ENCODE results near the gene KIAA0040. TPM values are rescaled to one million over a fixed set of nuclear protein-coding genes. Genes with fewer than 3 reads are reported as not detected.

Gene KIAA0040
- total RNA-seq, 2 donors from 2014 or later: 14.0 to 23.7 TPM

DNA sequence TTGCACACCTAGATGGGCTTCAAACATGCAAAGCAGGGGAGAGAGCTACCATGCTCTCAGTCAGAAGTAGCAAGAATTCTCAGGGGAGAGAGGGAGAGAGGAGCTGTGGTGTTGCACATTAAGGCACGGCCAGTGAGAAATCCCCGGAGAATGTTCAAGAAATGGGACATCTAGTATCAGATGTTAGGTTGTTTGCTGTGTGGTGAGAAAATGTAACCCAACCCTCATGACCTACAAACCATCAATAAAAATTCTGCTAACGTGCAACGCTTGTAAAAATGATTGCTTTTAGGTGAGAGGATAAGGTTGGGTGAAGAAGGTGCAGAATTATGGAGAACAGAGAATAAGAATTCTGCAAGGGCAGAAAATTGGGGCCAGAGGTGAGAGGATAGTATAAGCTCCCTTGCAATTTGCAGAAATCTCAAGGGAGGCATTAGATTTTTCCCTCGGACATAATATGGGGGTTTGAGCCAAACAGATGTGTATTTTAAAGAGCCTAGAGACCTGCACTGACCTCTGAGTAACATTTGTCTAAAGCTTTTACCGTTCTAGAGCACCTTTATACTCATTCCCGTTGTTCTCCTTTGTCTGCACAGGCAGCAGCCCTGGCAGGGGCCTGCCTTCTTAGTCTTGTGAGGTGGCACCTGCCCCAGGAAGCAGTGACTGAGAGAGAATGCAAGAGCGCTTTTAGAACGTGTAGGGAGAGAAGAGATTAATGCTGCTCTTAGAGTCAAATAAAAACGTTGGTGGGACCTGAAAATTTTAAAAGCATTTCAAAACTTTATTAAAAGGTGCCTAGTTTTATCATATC lies 25.4 kb upstream of the KIAA0040 start:
- H3K9me3 ChIP-seq: no peaks in the 10 kb centered on the region
- no peaks in the 10 kb centered on the region for H3K36me3 ChIP-seq
- DNase-seq: no peak
- H3K27me3 ChIP-seq: no peaks in the 10 kb centered on the region
- peaks cover 4% of the 10 kb centered on the region for H3K4me1 ChIP-seq
- no peak overlapping the region for H3K27ac ChIP-seq
- TF ChIP-seq, protein P1, sequence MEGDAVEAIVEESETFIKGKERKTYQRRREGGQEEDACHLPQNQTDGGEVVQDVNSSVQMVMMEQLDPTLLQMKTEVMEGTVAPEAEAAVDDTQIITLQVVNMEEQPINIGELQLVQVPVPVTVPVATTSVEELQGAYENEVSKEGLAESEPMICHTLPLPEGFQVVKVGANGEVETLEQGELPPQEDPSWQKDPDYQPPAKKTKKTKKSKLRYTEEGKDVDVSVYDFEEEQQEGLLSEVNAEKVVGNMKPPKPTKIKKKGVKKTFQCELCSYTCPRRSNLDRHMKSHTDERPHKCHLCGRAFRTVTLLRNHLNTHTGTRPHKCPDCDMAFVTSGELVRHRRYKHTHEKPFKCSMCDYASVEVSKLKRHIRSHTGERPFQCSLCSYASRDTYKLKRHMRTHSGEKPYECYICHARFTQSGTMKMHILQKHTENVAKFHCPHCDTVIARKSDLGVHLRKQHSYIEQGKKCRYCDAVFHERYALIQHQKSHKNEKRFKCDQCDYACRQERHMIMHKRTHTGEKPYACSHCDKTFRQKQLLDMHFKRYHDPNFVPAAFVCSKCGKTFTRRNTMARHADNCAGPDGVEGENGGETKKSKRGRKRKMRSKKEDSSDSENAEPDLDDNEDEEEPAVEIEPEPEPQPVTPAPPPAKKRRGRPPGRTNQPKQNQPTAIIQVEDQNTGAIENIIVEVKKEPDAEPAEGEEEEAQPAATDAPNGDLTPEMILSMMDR (IDR thresholded peaks at IDR 0.05): no peak
- peak overlapping the region in 1 of 2 donors; percentile 6 for H3K9ac ChIP-seq (ENCODE audit: low read depth in 2 of 2, low read length in 2 of 2)
- no peak overlapping the region for H3K4me3 ChIP-seq
- intact Hi-C loops (cut with DNase I): no loop called here

- no peak for DNase-seq
- H3K36me3 ChIP-seq: no peaks in the 10 kb centered on the region
- no peak overlapping the region for H3K27ac ChIP-seq
- intact Hi-C loops (cut with DNase I): no loop called here
- H3K27me3 ChIP-seq: no peaks in the 10 kb centered on the region
- TF ChIP-seq, protein P1 (IDR thresholded peaks at IDR 0.05): no peak
- H3K9ac ChIP-seq (ENCODE audit: low read depth in 2 of 2, low read length in 2 of 2): no peak overlapping the region
- no peaks in the 10 kb centered on the region for H3K9me3 ChIP-seq
- H3K4me3 ChIP-seq: no peak overlapping the region
- peaks cover 4% of the 10 kb centered on the region for H3K4me1 ChIP-seq
Measured at GRCh38 chr1:175216444-175216843, 23.9 kb upstream of the KIAA0040 start.

- Histone ChIP-seq H3K36me3 (no peaks in the 10 kb centered on the region), H3K9me3 (no peaks in the 10 kb centered on the region), H3K4me1 (no peaks in the 10 kb centered on the region), H3K27ac (no peak overlapping the region), H3K4me3 (no peak overlapping the region), H3K27me3 (no peaks in the 10 kb centered on the region), H3K9ac (ENCODE audit: low read depth in 2 of 2, low read length in 2 of 2) (no peak overlapping the region)
- no peak for DNase-seq
- TF ChIP-seq, protein P1 (IDR thresholded peaks at IDR 0.05): no peak
- intact Hi-C loops (cut with DNase I): no loop called here
Measured at GRCh38 chr1:175211656-175212055, 19.1 kb upstream of the KIAA0040 start.

GRCh38 chr1:175210744-175211143 lies 18.2 kb upstream of the KIAA0040 start:
- Histone ChIP-seq H3K9ac (ENCODE audit: low read depth in 2 of 2, low read length in 2 of 2) (no peak overlapping the region), H3K27ac (no peak overlapping the region), H3K4me1 (no peaks in the 10 kb centered on the region), H3K27me3 (no peaks in the 10 kb centered on the region), H3K9me3 (no peaks in the 10 kb centered on the region), H3K36me3 (no peaks in the 10 kb centered on the region), H3K4me3 (no peak overlapping the region)
- DNase-seq: no peak
- TF ChIP-seq, protein P1 (IDR thresholded peaks at IDR 0.05): no peak
- intact Hi-C loops (cut with DNase I): no loop called here

DNA sequence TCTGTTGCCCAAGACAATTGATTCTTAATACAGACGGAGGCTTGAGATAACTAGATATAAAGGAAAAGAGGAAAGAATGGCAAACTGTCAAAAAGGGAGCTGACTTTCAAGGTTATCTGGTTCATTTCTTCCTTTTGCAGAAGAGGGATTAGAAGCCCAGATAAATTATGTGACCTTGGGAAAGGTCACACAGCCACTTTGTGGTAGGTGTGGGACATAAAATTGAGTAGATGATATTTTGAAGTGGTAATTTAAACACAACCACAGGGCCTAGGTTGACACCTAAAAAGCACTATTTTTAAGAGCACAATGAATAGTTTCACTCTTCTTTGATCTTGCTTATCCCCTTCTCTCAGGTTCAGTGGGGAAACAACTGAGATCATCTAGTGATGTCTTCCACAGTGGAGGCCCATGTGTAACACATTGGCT lies 16.9 kb upstream of the KIAA0040 start:
- Histone ChIP-seq H3K9ac (ENCODE audit: low read depth in 2 of 2, low read length in 2 of 2) (no peak overlapping the region), H3K27me3 (no peaks in the 10 kb centered on the region), H3K4me3 (no peak overlapping the region), H3K27ac (peak overlapping the region; percentile 57), H3K4me1 (no peaks in the 10 kb centered on the region), H3K9me3 (no peaks in the 10 kb centered on the region), H3K36me3 (no peaks in the 10 kb centered on the region)
- TF ChIP-seq, protein P1 (IDR thresholded peaks at IDR 0.05): no peak
- DNase-seq: no peak
- intact Hi-C loops (cut with DNase I): no loop called here

Data from colonic mucosa (tissue), 4 donors.